Tibial nerve (tissue), 4 donors: ENCODE data around the gene VWA8. TPM values are rescaled to one million over a fixed set of nuclear protein-coding genes. Genes with fewer than 3 reads are reported as not detected.

Experiments used
- DNase-seq, 2 donors: peaks; one replicate each; pipeline ENCODE4 v3.0.0-alpha.2; 2019; ENCODE audit warnings: low spot score in 2 of 2
- H3K27ac ChIP-seq, 4 donors: fragments of 200-600 bp; sonication (generic) in 3 of 4; one replicate each; pipeline ENCODE4 v1.5.1; 2017 to 2019; ENCODE audit warnings: mild to moderate bottlenecking in 1 of 4
- H3K27me3 ChIP-seq, 2 donors: fragments of 200-600 bp; sonication (generic) in 1 of 2; one replicate each; pipeline versions ENCODE4 v1.5.1 to v1.6.0; 2017 to 2019
- H3K36me3 ChIP-seq, 3 donors: fragments of 200-600 bp; sonication (generic); one replicate each; pipeline ENCODE4 v1.5.1; 2018 to 2019
- H3K4me1 ChIP-seq, 4 donors: fragments of 200-600 bp; sonication (generic) in 3 of 4; one replicate each; pipeline ENCODE4 v1.5.1; 2017 to 2019
- H3K4me3 ChIP-seq, 4 donors: fragments of 200-600 bp; sonication (generic) in 3 of 4; one replicate each; pipeline ENCODE4 v1.5.1; 2017 to 2019; ENCODE audit warnings: mild to moderate bottlenecking in 1 of 4, moderate library complexity in 1 of 4
- H3K9me3 ChIP-seq, 4 donors: fragments of 200-600 bp; sonication (generic) in 3 of 4; one replicate each; pipeline ENCODE4 v1.5.1; 2017 to 2019
- EP300 ChIP-seq, 2 donors: sonication (generic); formaldehyde crosslinking; IDR thresholded peaks; one replicate each; pipeline ENCODE4 v1.6.1; 2017; ENCODE audit warnings: antibody characterized with exemption in 2 of 2, mild to moderate bottlenecking in 1 of 2
- POLR2A ChIP-seq, 2 donors: fragments of 450-650 bp; IDR thresholded peaks; one replicate each; pipeline ENCODE4 v1.6.1; 2017; ENCODE audit warnings: antibody characterized with exemption in 2 of 2, mild to moderate bottlenecking in 2 of 2, moderate library complexity in 2 of 2
- WGBS, 2 donors: methylation state at CpG; one replicate each; pipeline ENCODE4 v1.1.5; 2018; 5-methylcytosine and 5-hydroxymethylcytosine counted together
- total RNA-seq, 4 donors: library from RNA; depleted of rRNA; stranded (reverse); fragments of >200 nt; gene quantifications; one replicate each; pipeline ENCODE4 v1.1.0, GENCODE V29; 2016
- TF ChIP-seq, protein P1 (sequence below), 5 experiments: fragments of 200-600 bp in 3 of 5; fragments of 450-650 bp in 2 of 5; sonication (generic) in 3 of 5; IDR thresholded peaks; one replicate each; pipeline ENCODE4 v1.5.1; 2016 to 2019; ENCODE audit warnings: antibody characterized with exemption in 5 of 5, mild to moderate bottlenecking in 3 of 5, moderate library complexity in 2 of 5

VWA8 gene
- total RNA-seq, 4 donors from 2014 or later: 20.8 to 36.9 (median 22.4) TPM

DNA sequence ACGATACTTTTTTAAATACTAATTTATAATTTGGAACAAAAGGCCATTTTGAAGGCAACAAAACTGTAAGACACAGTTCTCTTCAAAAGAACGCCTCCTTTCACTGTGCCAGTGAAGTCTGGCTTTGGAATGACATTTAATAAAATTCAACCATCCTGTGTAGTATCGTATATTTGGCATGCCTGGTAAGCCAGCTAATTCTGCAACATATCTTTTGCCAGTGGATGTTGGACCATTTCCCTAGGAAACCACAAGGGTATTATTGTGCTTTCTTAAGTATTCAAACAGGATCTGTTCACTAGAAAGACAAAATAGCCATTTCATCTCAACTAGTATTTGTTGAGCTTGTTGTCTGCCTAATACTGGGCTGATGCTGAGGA lies 391.9 kb downstream of the VWA8 start:
- H3K4me1 ChIP-seq: peaks cover 4 to 53% (median 23%) of the 10 kb centered on the region in 4 donors
- no peak overlapping the region for H3K4me3 ChIP-seq
- H3K27me3 ChIP-seq: no peaks in the 10 kb centered on the region
- H3K9me3 ChIP-seq: no peaks in the 10 kb centered on the region
- H3K36me3 ChIP-seq: no peaks in the 10 kb centered on the region
- H3K27ac ChIP-seq: peak overlapping the region; percentile 54 to 83 (median 70)
- DNase-seq: no peak
- TF ChIP-seq POLR2A (IDR thresholded peaks at IDR 0.05) (no peak), EP300 (IDR thresholded peaks at IDR 0.05) (peak in 1 of 2 donors; percentile 21)
- TF ChIP-seq, protein P1, sequence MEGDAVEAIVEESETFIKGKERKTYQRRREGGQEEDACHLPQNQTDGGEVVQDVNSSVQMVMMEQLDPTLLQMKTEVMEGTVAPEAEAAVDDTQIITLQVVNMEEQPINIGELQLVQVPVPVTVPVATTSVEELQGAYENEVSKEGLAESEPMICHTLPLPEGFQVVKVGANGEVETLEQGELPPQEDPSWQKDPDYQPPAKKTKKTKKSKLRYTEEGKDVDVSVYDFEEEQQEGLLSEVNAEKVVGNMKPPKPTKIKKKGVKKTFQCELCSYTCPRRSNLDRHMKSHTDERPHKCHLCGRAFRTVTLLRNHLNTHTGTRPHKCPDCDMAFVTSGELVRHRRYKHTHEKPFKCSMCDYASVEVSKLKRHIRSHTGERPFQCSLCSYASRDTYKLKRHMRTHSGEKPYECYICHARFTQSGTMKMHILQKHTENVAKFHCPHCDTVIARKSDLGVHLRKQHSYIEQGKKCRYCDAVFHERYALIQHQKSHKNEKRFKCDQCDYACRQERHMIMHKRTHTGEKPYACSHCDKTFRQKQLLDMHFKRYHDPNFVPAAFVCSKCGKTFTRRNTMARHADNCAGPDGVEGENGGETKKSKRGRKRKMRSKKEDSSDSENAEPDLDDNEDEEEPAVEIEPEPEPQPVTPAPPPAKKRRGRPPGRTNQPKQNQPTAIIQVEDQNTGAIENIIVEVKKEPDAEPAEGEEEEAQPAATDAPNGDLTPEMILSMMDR (IDR thresholded peaks at IDR 0.05): peak in 1 of 5 experiments; percentile 30
- WGBS, 2 donors: 17 to 31% methylated on average over 3 of the region's 3 CpGs

DNA sequence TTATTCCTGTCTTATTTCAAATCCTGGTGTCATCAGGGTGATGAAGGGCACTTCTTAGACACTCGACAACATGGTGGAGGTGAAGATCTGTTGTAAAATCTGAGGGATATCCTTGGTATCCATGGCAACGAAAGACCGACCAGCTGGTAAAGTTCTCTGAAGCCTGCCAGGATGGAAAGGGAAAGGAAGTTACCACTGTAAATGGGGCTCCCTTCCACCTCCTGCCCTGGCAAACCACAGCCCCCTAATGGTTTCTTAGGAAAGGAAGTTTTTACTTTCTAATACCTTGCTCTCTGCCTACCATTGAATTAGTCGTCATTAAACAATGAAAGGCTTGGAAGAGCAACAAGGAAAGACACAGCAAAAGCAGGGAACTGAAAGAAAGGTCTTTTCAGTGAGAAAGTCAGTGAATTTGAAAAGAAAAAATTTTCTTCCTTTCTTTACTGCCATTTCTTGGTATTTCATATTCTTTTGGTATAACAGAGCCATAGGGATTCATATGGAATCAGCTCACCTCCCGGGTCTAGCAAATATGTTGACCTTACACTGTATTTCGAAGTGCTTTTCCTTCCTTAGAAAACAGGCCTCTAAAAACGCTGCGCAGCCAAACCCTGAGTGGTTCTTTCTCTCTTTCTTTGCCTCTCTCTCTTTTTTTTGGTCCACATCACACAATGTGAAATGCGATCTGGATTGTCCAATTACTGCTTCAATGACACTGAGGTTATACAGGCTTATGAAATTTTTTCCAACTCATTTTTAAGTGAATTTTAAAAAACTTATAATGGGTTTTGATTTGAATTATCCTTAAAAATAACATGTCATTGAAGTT lies 392.6 kb downstream of the VWA8 start:
- Histone ChIP-seq H3K27me3 (no peaks in the 10 kb centered on the region), H3K4me3 (no peak overlapping the region), H3K27ac (peak overlapping the region; percentile 54 to 83 (median 70)), H3K9me3 (no peaks in the 10 kb centered on the region), H3K36me3 (no peaks in the 10 kb centered on the region), H3K4me1 (peaks cover 5 to 59% (median 25%) of the 10 kb centered on the region in 4 donors)
- WGBS, 2 donors: 60 to 61% methylated on average over 9 of the region's 9 CpGs
- TF ChIP-seq EP300 (IDR thresholded peaks at IDR 0.05) (no peak), POLR2A (IDR thresholded peaks at IDR 0.05) (no peak)
- TF ChIP-seq, protein P1 (IDR thresholded peaks at IDR 0.05): no peak
- DNase-seq: no peak

DNA sequence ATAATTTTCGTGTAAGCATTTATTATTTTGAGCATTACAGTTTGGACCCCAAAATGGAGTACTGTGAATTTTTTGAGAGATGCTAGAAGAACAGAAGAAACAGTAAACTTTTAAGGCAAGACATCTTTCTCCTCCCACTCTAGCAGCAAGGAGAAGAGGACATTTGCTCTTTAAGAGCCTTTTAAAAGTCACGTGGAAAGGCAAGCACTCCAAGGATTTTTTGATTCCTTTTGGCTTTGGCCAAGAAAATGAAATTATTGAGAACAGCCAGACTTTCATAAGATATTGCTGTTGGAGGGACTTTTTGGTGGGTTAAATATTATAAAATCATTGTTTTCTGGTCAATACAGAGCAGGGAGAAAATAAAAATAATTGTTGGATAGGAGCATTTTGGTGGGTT lies 393.5 kb downstream of the VWA8 start:
- no peaks in the 10 kb centered on the region for H3K9me3 ChIP-seq
- H3K36me3 ChIP-seq: no peaks in the 10 kb centered on the region
- no peak for DNase-seq
- H3K27me3 ChIP-seq: no peaks in the 10 kb centered on the region
- H3K4me3 ChIP-seq: no peak overlapping the region
- WGBS, 2 donors: 42 to 52% methylated on average over 2 of the region's 2 CpGs
- peak overlapping the region in 2 of 4 donors; percentile 82 to 83 for H3K27ac ChIP-seq
- TF ChIP-seq EP300 (IDR thresholded peaks at IDR 0.05): no peak
- TF ChIP-seq, protein P1 (IDR thresholded peaks at IDR 0.05): no peak
- no peak for TF ChIP-seq POLR2A (IDR thresholded peaks at IDR 0.05)
- H3K4me1 ChIP-seq: peaks cover 5 to 69% (median 34%) of the 10 kb centered on the region in 4 donors

DNA sequence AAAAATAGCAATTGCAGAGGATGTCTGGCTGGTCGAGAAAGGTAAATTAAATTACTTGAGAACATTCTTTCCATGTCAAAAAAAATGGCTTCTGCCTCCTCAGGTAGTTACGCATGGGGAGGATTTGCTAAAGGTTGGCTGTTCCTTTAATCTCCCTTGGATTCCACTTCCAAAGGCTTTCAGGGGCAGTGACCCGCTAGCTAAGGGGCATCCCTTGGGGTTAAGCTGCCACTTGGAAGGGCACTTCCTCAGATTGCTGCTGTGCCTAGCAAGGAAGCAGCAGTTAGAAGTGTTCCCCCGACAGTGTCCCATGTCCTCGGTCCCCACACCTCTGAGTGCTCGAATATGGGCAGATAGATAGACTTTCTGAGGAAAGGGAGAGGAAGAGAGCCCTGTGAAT lies 395.1 kb downstream of the VWA8 start:
- TF ChIP-seq POLR2A (IDR thresholded peaks at IDR 0.05) (no peak), EP300 (IDR thresholded peaks at IDR 0.05) (no peak)
- TF ChIP-seq, protein P1 (IDR thresholded peaks at IDR 0.05): no peak
- peaks cover 5 to 84% (median 47%) of the 10 kb centered on the region in 4 donors for H3K4me1 ChIP-seq
- WGBS, 2 donors: 65 to 68% methylated on average over 6 of the region's 6 CpGs
- H3K4me3 ChIP-seq: no peak overlapping the region
- H3K27me3 ChIP-seq: no peaks in the 10 kb centered on the region
- peak overlapping the region; percentile 41 to 83 (median 62) for H3K27ac ChIP-seq
- H3K36me3 ChIP-seq: no peaks in the 10 kb centered on the region
- no peak for DNase-seq
- H3K9me3 ChIP-seq: no peaks in the 10 kb centered on the region

DNA sequence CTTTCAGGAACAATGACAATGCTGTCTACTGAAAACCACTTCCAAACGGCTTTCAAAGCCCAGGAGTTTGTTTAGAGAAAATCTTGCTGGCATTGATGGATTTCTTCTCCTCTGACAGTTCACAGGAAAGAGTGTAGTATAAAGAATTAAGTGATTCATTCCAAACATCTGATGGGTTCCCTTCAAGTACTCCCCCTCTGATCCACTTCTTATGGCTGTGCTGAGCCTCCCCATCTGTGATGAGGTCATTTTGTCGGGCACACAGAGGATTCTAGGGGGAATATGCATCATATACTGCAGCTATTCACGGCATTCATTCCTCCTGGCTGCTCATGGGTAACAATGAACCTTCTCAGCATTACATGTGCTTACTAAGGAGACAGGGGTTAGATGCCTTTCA lies 395.7 kb downstream of the VWA8 start:
- WGBS, 2 donors: 28 to 35% methylated on average over 3 of the region's 3 CpGs
- no peak for DNase-seq
- TF ChIP-seq EP300 (IDR thresholded peaks at IDR 0.05) (no peak), POLR2A (IDR thresholded peaks at IDR 0.05) (no peak)
- TF ChIP-seq, protein P1 (IDR thresholded peaks at IDR 0.05): no peak
- Histone ChIP-seq H3K27me3 (no peaks in the 10 kb centered on the region), H3K9me3 (no peaks in the 10 kb centered on the region), H3K4me1 (peaks cover 5 to 85% (median 47%) of the 10 kb centered on the region in 4 donors), H3K36me3 (no peaks in the 10 kb centered on the region), H3K4me3 (no peak overlapping the region), H3K27ac (peak overlapping the region; percentile 41 to 83 (median 62))
